Brain pericyte (primary cell): Measurements from ENCODE around the gene THRB.

Source experiments
- DNase-seq: peaks from one replicate; pipeline ENCODE4 v3.0.0-alpha.2; 2012; ENCODE audit warnings: low read depth, low spot score

Gene THRB

GRCh38 chr3:24352893-24353553 lies 141.6 kb downstream of the THRB start:
- DNase-seq: no peak

- DNase-seq: no peak
Observed at GRCh38 chr3:24351779-24352469, 142.7 kb downstream of the THRB start.

- DNase-seq: no peak
Observed at GRCh38 chr3:24349367-24350019, 145.2 kb downstream of the THRB start.

GRCh38 chr3:24348348-24348747 lies 146.3 kb downstream of the THRB start:
- no peak for DNase-seq

GRCh38 chr3:24344784-24345439 lies 149.7 kb downstream of the THRB start:
- DNase-seq: no peak

- peak; percentile 17 for DNase-seq
Observed at GRCh38 chr3:24343084-24343783, 151.4 kb downstream of the THRB start.

- no peak for DNase-seq
Observed at GRCh38 chr3:24342275-24342674, 152.4 kb downstream of the THRB start.

GRCh38 chr3:24341668-24342067 lies 153.0 kb downstream of the THRB start:
- DNase-seq: no peak

GRCh38 chr3:24340966-24341365 lies 153.7 kb downstream of the THRB start:
- no peak for DNase-seq

- no peak for DNase-seq
Observed at GRCh38 chr3:24340161-24340560, 154.5 kb downstream of the THRB start.

- peak; percentile 37 for DNase-seq
Observed at GRCh38 chr3:24339266-24339825, 155.3 kb downstream of the THRB start.

GRCh38 chr3:24338409-24339130 lies 156.1 kb downstream of the THRB start:
- no peak for DNase-seq

- DNase-seq: no peak
Observed at GRCh38 chr3:24336101-24336500, 158.5 kb downstream of the THRB start.

- DNase-seq: no peak
Observed at GRCh38 chr3:24332092-24332491, 162.6 kb downstream of the THRB start.

GRCh38 chr3:24323272-24323671 lies 171.4 kb downstream of the THRB start:
- DNase-seq: no peak

- no peak for DNase-seq
Observed at GRCh38 chr3:24320601-24321000, 174.0 kb downstream of the THRB start.

- no peak for DNase-seq
Observed at GRCh38 chr3:24318677-24319287, 175.9 kb downstream of the THRB start.

GRCh38 chr3:24316887-24317383 lies 177.7 kb downstream of the THRB start:
- DNase-seq: no peak

- DNase-seq: no peak
Observed at GRCh38 chr3:24315971-24316370, 178.7 kb downstream of the THRB start.

GRCh38 chr3:24315356-24315755 lies 179.3 kb downstream of the THRB start:
- DNase-seq: no peak
